Spleen (tissue), 7 donors: ENCODE measurements around the gene PLXNB2.

Experiments used
- POLR2A ChIP-seq, 3 donors: fragments of 450-650 bp; IDR thresholded peaks; one replicate each; pipeline ENCODE4 v1.5.1; 2017; ENCODE audit warnings: antibody characterized with exemption in 3 of 3, mild to moderate bottlenecking in 1 of 3
- POLR2AphosphoS5 ChIP-seq, 3 donors: sonication (generic); formaldehyde crosslinking; IDR thresholded peaks; one replicate each; pipeline ENCODE4 v1.5.1; 2017; ENCODE audit warnings: antibody characterized with exemption in 3 of 3
- TF ChIP-seq, protein P1 (sequence below), 11 experiments: fragments of 200-600 bp in 7 of 11; fragments of 450-650 bp in 4 of 11; sonication (generic) in 4 of 11; IDR thresholded peaks in 8 of 11; conservative IDR thresholded peaks in 3 of 11; 1 replicate in 7 of 11; 2 replicates in 4 of 11; pipeline versions ENCODE4 v1.4.0 to v1.8.0; 2016 to 2021; ENCODE audit warnings: antibody characterized with exemption in 11 of 11, inconsistent platforms in 4 of 11, mild to moderate bottlenecking in 1 of 11
- donor health status: DM: no; HTN: no; CAD: no; lungs with moderate emphysema.
- donor health status: DM: no; HTN: no; CAD: no.
- donor health status: DM: no; HTN: no; CAD: no.

DNA sequence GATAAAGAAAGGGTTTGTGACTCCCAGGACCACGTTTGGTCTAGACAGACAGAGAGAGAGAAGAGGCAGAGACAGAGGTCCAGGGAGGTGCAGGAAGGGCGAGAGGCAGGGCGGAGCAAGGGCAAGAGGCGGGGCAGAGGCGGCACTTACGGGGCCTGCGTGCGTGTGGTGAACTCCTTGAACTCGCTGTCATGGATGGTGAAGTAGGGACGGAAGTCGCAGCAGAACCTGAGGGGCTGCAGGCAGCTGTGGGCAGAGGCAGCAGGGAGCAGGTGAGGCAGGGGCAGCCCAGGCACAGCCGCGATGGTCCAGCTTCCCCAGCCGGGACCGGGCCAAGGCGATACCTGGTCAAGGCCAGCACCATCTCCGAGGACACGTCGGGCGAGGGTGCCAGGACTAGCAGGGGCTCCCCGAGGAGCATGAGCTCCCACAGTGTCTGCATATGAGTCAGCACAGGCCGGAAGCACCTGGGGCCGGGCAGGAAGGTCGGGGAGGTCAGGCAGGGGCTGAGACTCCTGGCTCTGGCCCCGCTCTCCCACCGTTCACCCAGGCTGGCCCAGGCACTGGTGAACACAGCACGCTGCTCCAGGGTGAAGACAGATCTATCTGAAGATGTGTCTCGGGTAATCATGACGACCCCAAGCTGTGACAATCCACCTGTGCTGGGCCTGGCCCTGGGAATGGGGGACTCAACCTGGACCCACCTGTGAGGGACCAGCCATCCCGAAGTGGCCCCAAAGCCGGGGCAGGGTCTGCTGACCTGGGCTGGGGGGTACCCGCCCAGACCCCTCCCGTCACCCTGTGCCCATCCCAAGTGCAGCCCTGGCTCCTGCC is 7.2 kb upstream of the PLXNB2 start:
- TF ChIP-seq POLR2AphosphoS5 (IDR thresholded peaks at IDR 0.05) (peak; percentile 79 to 86 (median 82)), POLR2A (IDR thresholded peaks at IDR 0.05) (no peak)
- TF ChIP-seq, protein P1, sequence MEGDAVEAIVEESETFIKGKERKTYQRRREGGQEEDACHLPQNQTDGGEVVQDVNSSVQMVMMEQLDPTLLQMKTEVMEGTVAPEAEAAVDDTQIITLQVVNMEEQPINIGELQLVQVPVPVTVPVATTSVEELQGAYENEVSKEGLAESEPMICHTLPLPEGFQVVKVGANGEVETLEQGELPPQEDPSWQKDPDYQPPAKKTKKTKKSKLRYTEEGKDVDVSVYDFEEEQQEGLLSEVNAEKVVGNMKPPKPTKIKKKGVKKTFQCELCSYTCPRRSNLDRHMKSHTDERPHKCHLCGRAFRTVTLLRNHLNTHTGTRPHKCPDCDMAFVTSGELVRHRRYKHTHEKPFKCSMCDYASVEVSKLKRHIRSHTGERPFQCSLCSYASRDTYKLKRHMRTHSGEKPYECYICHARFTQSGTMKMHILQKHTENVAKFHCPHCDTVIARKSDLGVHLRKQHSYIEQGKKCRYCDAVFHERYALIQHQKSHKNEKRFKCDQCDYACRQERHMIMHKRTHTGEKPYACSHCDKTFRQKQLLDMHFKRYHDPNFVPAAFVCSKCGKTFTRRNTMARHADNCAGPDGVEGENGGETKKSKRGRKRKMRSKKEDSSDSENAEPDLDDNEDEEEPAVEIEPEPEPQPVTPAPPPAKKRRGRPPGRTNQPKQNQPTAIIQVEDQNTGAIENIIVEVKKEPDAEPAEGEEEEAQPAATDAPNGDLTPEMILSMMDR (IDR thresholded peaks at IDR 0.05 in 8 of 11, conservative IDR thresholded peaks at IDR 0.05 in 3 of 11): no peak
